Placental epithelial cell (primary cell): Measurements from ENCODE around the gene ZNF292. TPM values are rescaled to one million over a fixed set of nuclear protein-coding genes. Genes with fewer than 3 reads are reported as not detected.

Experiments used
- total RNA-seq: library from RNA; depleted of rRNA; stranded (reverse); fragments of >200 nt; gene quantifications from 2 replicates; pipeline ENCODE4 v1.2.3, GENCODE V29; 2012

ZNF292 gene
- total RNA-seq = 26.4 and 41.6 TPM in 2 replicates

GRCh38 chr6:87154993-87155841 is at the start of gene ZNF292:
ZNF292 (plus strand) TSS chr6:87155565; CDS start chr6:87155592, 27 bp downstream.

Other genes with a start within 250 kb of the ZNF292 start
- under 0.01 TPM in 1 of 2 replicates, not detected in the other for gene HTR1E, start 218.0 kb upstream of the ZNF292 start, total RNA-seq
- gene CGA, start 60.5 kb upstream of the ZNF292 start, total RNA-seq = not detected in 2 replicates
- gene SMIM8, start 167.0 kb downstream of the ZNF292 start, total RNA-seq = 5.1 and 6.3 TPM in 2 replicates
- gene GJB7, start 173.7 kb downstream of the ZNF292 start, total RNA-seq = not detected in 2 replicates
- gene C6orf163, start 189.2 kb downstream of the ZNF292 start, total RNA-seq = 0.76 and 3.1 TPM in 2 replicates